Vagina (tissue), 2 donors: ENCODE results near the gene ANKS1A.
"Not testable (repeated sequence)": the region's sequence is repeated elsewhere in the genome, so short reads cannot be mapped to it uniquely, and the experiment has no call there.

Experiments used
- POLR2A ChIP-seq, 2 donors: fragments of 450-650 bp; IDR thresholded peaks; one replicate each; pipeline ENCODE4 v1.6.1; 2017; ENCODE audit warnings: antibody characterized with exemption in 2 of 2, mild to moderate bottlenecking in 2 of 2, moderate library complexity in 2 of 2
- POLR2AphosphoS5 ChIP-seq, 2 donors: sonication (generic); formaldehyde crosslinking; IDR thresholded peaks; one replicate each; pipeline ENCODE4 v1.9.0; 2017; ENCODE audit warnings: antibody characterized with exemption in 2 of 2, mild to moderate bottlenecking in 2 of 2, low read depth in 1 of 2; ENCODE audit not compliant: insufficient read depth in 1 of 2
- TF ChIP-seq, protein P1 (sequence below), 3 experiments: fragments of 450-650 bp in 2 of 3; fragments of 200-600 bp in 1 of 3; sonication (generic) in 1 of 3; IDR thresholded peaks; one replicate each; pipeline ENCODE4 v1.5.1; 2017 to 2019; ENCODE audit warnings: antibody characterized with exemption in 3 of 3, mild to moderate bottlenecking in 2 of 3, moderate library complexity in 2 of 3

DNA sequence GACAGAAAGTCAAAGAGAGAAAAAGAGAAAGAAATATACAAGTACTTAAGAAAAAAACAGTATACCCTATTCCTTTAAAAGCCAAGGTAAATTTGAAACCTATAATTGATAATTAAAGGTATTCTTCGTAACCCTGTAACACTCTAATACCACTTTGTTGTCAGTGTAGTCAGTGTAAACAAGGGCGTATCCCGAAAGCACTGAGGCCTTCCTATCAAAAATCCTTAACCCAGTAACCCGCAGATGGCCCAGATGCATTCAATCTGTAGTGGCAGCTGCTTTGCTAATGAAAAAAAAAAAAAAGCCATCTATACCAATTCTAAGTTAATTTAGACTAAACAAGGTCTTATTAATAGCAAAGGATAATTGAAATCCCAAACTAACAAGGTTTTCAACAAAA lies 110.9 kb downstream of the ANKS1A start:
- TF ChIP-seq, protein P1, sequence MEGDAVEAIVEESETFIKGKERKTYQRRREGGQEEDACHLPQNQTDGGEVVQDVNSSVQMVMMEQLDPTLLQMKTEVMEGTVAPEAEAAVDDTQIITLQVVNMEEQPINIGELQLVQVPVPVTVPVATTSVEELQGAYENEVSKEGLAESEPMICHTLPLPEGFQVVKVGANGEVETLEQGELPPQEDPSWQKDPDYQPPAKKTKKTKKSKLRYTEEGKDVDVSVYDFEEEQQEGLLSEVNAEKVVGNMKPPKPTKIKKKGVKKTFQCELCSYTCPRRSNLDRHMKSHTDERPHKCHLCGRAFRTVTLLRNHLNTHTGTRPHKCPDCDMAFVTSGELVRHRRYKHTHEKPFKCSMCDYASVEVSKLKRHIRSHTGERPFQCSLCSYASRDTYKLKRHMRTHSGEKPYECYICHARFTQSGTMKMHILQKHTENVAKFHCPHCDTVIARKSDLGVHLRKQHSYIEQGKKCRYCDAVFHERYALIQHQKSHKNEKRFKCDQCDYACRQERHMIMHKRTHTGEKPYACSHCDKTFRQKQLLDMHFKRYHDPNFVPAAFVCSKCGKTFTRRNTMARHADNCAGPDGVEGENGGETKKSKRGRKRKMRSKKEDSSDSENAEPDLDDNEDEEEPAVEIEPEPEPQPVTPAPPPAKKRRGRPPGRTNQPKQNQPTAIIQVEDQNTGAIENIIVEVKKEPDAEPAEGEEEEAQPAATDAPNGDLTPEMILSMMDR (IDR thresholded peaks at IDR 0.05): not testable (repeated sequence)
- TF ChIP-seq POLR2A (IDR thresholded peaks at IDR 0.05); POLR2AphosphoS5 (IDR thresholded peaks at IDR 0.05; ENCODE audit: insufficient read depth in 1 of 2, low read depth in 1 of 2): not testable (repeated sequence)
